HCT116 (cell line): Measurements from ENCODE around the gene ARNT2.

ENCODE experiments used
- MAX ChIP-seq: IDR thresholded peaks from 2 replicates; pipeline ENCODE4 v1.6.1; 2012
- POLR2A ChIP-seq: IDR thresholded peaks from 2 replicates; pipeline ENCODE4 v1.7.0; 2011; ENCODE audit warnings: borderline replicate concordance; ENCODE audit not compliant: insufficient read depth, insufficient read length; ENCODE audit errors: extremely low read depth
- POLR2AphosphoS5 ChIP-seq: IDR thresholded peaks from 2 replicates; pipeline ENCODE4 v1.6.1; 2011; ENCODE audit warnings: mild to moderate bottlenecking, low read depth, low read length, moderate library complexity
- ZBTB33 ChIP-seq: IDR thresholded peaks from 2 replicates; pipeline ENCODE4 v1.6.1; 2011; ENCODE audit warnings: mild to moderate bottlenecking, low read length, moderate library complexity; ENCODE audit not compliant: insufficient replicate concordance; ENCODE audit errors: extremely low read depth
- TF ChIP-seq, protein P1 (sequence below), 3 experiments: fragments of 200-600 bp in 1 of 3; sonication (generic) in 1 of 3; IDR thresholded peaks in 2 of 3; conservative IDR thresholded peaks in 1 of 3; 2 replicates each; pipeline ENCODE4 v1.5.1; 2012 to 2017; ENCODE audit warnings: low read depth in 2 of 3, low read length in 2 of 3, antibody characterized with exemption in 1 of 3, borderline replicate concordance in 1 of 3, control low read depth in 1 of 3, mild to moderate bottlenecking in 1 of 3, mixed read lengths in 1 of 3, mixed run types in 1 of 3, moderate library complexity in 1 of 3; ENCODE audit not compliant: insufficient read depth in 1 of 3

DNA sequence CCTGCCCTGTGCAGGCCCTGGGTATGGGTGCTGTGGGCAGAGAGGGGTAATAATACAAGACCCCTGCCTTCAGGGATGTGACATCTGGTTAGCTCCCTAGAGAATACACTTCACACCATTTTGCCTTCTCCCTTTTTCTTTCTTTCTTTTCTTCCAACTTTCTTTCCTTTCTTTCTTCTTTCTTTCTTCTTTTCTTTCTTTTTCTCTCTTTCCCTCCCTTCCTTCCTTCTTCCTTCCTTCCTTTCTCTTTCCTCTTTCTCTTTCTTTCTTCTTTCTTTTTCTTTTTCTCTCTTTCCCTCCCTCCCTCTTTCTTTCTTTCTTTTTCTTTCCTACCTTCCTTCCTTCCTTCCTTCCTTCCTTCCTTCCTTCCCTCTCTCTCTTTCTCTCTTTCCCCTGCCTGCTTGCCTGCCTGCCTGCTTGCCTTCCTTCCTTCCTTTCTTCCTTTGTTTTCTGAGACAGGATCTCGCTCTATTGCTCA lies 222.5 kb downstream of the ARNT2 start:
- TF ChIP-seq ZBTB33: no peak
- TF ChIP-seq POLR2AphosphoS5: no peak
- TF ChIP-seq, protein P1, sequence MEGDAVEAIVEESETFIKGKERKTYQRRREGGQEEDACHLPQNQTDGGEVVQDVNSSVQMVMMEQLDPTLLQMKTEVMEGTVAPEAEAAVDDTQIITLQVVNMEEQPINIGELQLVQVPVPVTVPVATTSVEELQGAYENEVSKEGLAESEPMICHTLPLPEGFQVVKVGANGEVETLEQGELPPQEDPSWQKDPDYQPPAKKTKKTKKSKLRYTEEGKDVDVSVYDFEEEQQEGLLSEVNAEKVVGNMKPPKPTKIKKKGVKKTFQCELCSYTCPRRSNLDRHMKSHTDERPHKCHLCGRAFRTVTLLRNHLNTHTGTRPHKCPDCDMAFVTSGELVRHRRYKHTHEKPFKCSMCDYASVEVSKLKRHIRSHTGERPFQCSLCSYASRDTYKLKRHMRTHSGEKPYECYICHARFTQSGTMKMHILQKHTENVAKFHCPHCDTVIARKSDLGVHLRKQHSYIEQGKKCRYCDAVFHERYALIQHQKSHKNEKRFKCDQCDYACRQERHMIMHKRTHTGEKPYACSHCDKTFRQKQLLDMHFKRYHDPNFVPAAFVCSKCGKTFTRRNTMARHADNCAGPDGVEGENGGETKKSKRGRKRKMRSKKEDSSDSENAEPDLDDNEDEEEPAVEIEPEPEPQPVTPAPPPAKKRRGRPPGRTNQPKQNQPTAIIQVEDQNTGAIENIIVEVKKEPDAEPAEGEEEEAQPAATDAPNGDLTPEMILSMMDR (IDR thresholded peaks at IDR 0.05 in 2 of 3, conservative IDR thresholded peaks at IDR 0.05 in 1 of 3; ENCODE audit: borderline replicate concordance in 1 of 3, insufficient read depth in 1 of 3, low read depth in 2 of 3, low read length in 2 of 3): no peak
- TF ChIP-seq MAX: no peak
- TF ChIP-seq POLR2A: no peak
